HCT116 (cell line): ENCODE data around the gene LRRTM2. TPM values are rescaled to one million over a fixed set of nuclear protein-coding genes. Genes with fewer than 3 reads are reported as not detected.

Source experiments
- ATAC-seq: fragments of 200-7000 bp; cut with Tn5 transposase; 2 replicates; pipeline ENCODE4 v1.9.1; 2020; ENCODE audit warnings: mild to moderate bottlenecking, moderate library complexity
- BruUV-seq: library from RNA; stranded (reverse); fragments of 400-500 nt; replicated peaks from 2 replicates; lab custom pipeline; 2021; lab: Mats Ljungman, UMichigan
- CTCF ChIA-PET: fragments of 300-600 bp; sonication (Branson Sonifier 250); formaldehyde crosslinking; loops from one replicate; lab custom pipeline; 2021; ENCODE audit warnings: antibody characterized with exemption; lab: Charles Lee
- POLR2A ChIA-PET: fragments of 300-600, 350-600 bp; sonication (Branson Sonifier 250); formaldehyde crosslinking; loops from one replicate; lab custom pipeline; 2021; ENCODE audit warnings: antibody characterized with exemption; lab: Charles Lee
- RAD21 ChIA-PET, 2 experiments: fragments of 300-600 bp; sonication (Branson Sonifier 250); formaldehyde crosslinking; loops; one replicate each; lab custom pipeline; 2023; ENCODE audit warnings: low total read pairs in 2 of 2; ENCODE audit not compliant: uncharacterized antibody in 2 of 2, unreplicated experiment in 2 of 2, low non-redundant PET in 1 of 2; lab: Charles Lee
- DNase-seq: peaks from one replicate; pipeline ENCODE4 v3.0.0-alpha.2; 2010; ENCODE audit warnings: low read depth, low spot score
- H2AFZ ChIP-seq: fragments of 200-600 bp; shearing (Covaris generic), sonication (generic); 2 replicates; pipeline ENCODE4 v1.6.1; 2017; ENCODE audit warnings: low read depth, mixed run types, mixed read lengths, antibody characterized with exemption, low read length; ENCODE audit not compliant: poor library complexity, severe bottlenecking
- H3K27ac ChIP-seq: 2 replicates; pipeline ENCODE4 v1.5.1; 2012; ENCODE audit warnings: low read depth, low read length
- H3K27me3 ChIP-seq: fragments of 200-600 bp; sonication (generic); 2 replicates; pipeline ENCODE4 v1.6.1; 2016; ENCODE audit warnings: mixed run types, low read length, mixed read lengths; ENCODE audit not compliant: insufficient read depth
- H3K36me3 ChIP-seq, 2 experiments: fragments of 200-500 bp in 1 of 2; fragments of 200-600 bp in 1 of 2; sonication (Bioruptor generic) in 1 of 2; sonication (generic) in 1 of 2; 2 replicates each; pipeline versions ENCODE4 v1.5.1 to v1.6.1; 2014 to 2016; ENCODE audit warnings: low read length in 2 of 2, inconsistent platforms in 1 of 2, mixed read lengths in 1 of 2, mixed run types in 1 of 2; ENCODE audit not compliant: insufficient read depth in 2 of 2, control insufficient read depth in 1 of 2
- H3K4me1 ChIP-seq, 2 experiments: fragments of 200-600 bp in 1 of 2; sonication (generic) in 1 of 2; 2 replicates each; pipeline versions ENCODE4 v1.5.1 to v1.6.1; 2012 to 2017; ENCODE audit warnings: low read length in 2 of 2, inconsistent platforms in 1 of 2, mild to moderate bottlenecking in 1 of 2, mixed read lengths in 1 of 2, mixed run types in 1 of 2, moderate library complexity in 1 of 2; ENCODE audit not compliant: insufficient read depth in 2 of 2, control insufficient read depth in 1 of 2
- H3K4me2 ChIP-seq: fragments of 200-600 bp; sonication (generic); 2 replicates; pipeline ENCODE4 v1.6.1; 2017; ENCODE audit warnings: mixed run types, low read length, mixed read lengths
- H3K4me3 ChIP-seq, 2 experiments: fragments of 200-600 bp in 1 of 2; sonication (generic) in 1 of 2; replicated peaks in 1 of 2; 2 replicates each; pipeline ENCODE4 v1.5.1; 2011 to 2016; ENCODE audit warnings: low read length in 2 of 2, control low read depth in 1 of 2, low read depth in 1 of 2, mild to moderate bottlenecking in 1 of 2, mixed read lengths in 1 of 2, mixed run types in 1 of 2
- H3K79me2 ChIP-seq: fragments of 200-600 bp; sonication (generic); 2 replicates; pipeline ENCODE4 v1.6.1; 2017; ENCODE audit warnings: mild to moderate bottlenecking, mixed run types, low read length, moderate library complexity, mixed read lengths; ENCODE audit not compliant: insufficient read depth
- H3K9ac ChIP-seq: fragments of 200-600 bp; sonication (generic); 2 replicates; pipeline ENCODE4 v1.6.1; 2016; ENCODE audit warnings: low read length, mixed read lengths
- H3K9me2 ChIP-seq: fragments of 200-600 bp; sonication (generic), shearing (Covaris generic); 2 replicates; pipeline ENCODE4 v1.6.1; 2017; ENCODE audit warnings: mixed run types, mild to moderate bottlenecking, moderate library complexity; ENCODE audit not compliant: insufficient read depth
- H3K9me3 ChIP-seq, 2 experiments: fragments of 200-500 bp in 1 of 2; fragments of 200-600 bp in 1 of 2; sonication (Bioruptor generic) in 1 of 2; sonication (generic) in 1 of 2; 2 replicates each; pipeline ENCODE4 v1.6.1; 2014 to 2017; ENCODE audit warnings: low read length in 2 of 2, mixed read lengths in 2 of 2, inconsistent platforms in 1 of 2, low read depth in 1 of 2, mild to moderate bottlenecking in 1 of 2, mixed run types in 1 of 2, moderate library complexity in 1 of 2; ENCODE audit not compliant: control insufficient read depth in 1 of 2, insufficient read depth in 1 of 2
- H4K20me1 ChIP-seq: fragments of 200-600 bp; sonication (generic), shearing (Covaris generic); 2 replicates; pipeline ENCODE4 v1.6.1; 2017; ENCODE audit warnings: mixed run types, mild to moderate bottlenecking, moderate library complexity; ENCODE audit not compliant: insufficient read depth
- CBX3 ChIP-seq: IDR thresholded peaks from 2 replicates; pipeline ENCODE4 v1.6.1; 2012; ENCODE audit warnings: low read depth
- CEBPB ChIP-seq: IDR thresholded peaks from 2 replicates; pipeline ENCODE4 v1.6.1; 2012; ENCODE audit warnings: low read depth
- CTCF ChIP-seq, 3 experiments: fragments of 200-600 bp in 1 of 3; sonication (generic) in 1 of 3; IDR thresholded peaks in 2 of 3; conservative IDR thresholded peaks in 1 of 3; 2 replicates each; pipeline ENCODE4 v1.5.1; 2012 to 2017; ENCODE audit warnings: low read depth in 2 of 3, low read length in 2 of 3, antibody characterized with exemption in 1 of 3, borderline replicate concordance in 1 of 3, control low read depth in 1 of 3, mild to moderate bottlenecking in 1 of 3, mixed read lengths in 1 of 3, mixed run types in 1 of 3, moderate library complexity in 1 of 3; ENCODE audit not compliant: insufficient read depth in 1 of 3
- EGR1 ChIP-seq: IDR thresholded peaks from 2 replicates; pipeline ENCODE4 v1.6.1; 2012; ENCODE audit warnings: low read depth
- ELF1 ChIP-seq: IDR thresholded peaks from 2 replicates; pipeline ENCODE4 v1.6.1; 2012; ENCODE audit warnings: low read depth, borderline replicate concordance
- MAX ChIP-seq: IDR thresholded peaks from 2 replicates; pipeline ENCODE4 v1.6.1; 2012
- POLR2A ChIP-seq: IDR thresholded peaks from 2 replicates; pipeline ENCODE4 v1.7.0; 2011; ENCODE audit warnings: borderline replicate concordance; ENCODE audit not compliant: insufficient read depth, insufficient read length; ENCODE audit errors: extremely low read depth
- RAD21 ChIP-seq: IDR thresholded peaks from 2 replicates; pipeline ENCODE4 v1.6.1; 2012; ENCODE audit warnings: low read depth, mild to moderate bottlenecking
- SIN3A ChIP-seq: IDR thresholded peaks from 2 replicates; pipeline ENCODE4 v1.6.1; 2012; ENCODE audit warnings: low read depth
- TCF7L2 ChIP-seq: IDR thresholded peaks from 2 replicates; pipeline ENCODE4 v1.7.0; 2011; ENCODE audit warnings: borderline replicate concordance, inconsistent platforms; ENCODE audit not compliant: insufficient read depth, insufficient read length; ENCODE audit errors: extremely low read depth
- YY1 ChIP-seq: IDR thresholded peaks from 2 replicates; pipeline ENCODE4 v1.6.1; 2011; ENCODE audit warnings: low read length, low read depth, moderate library complexity, mild to moderate bottlenecking; ENCODE audit not compliant: insufficient replicate concordance; ENCODE audit errors: extremely low read depth
- ZFX ChIP-seq: fragments of 450-650 bp; IDR thresholded peaks from 2 replicates; pipeline ENCODE4 v1.6.1; 2017
- ZNF274 ChIP-seq: fragments of 200-500 bp; sonication (Bioruptor generic); IDR thresholded peaks from 2 replicates; pipeline ENCODE4 v1.6.1; 2014; ENCODE audit warnings: mild to moderate bottlenecking, low read depth, low read length, inconsistent platforms
- intact Hi-C: fragments of 100-400 bp; cut with micrococcal nuclease; formaldehyde crosslinking; loops from 2 replicates; pipeline ENCODE4 v1.10.0; 2022
- total RNA-seq: library from RNA; stranded (reverse); gene quantifications from one replicate; pipeline ENCODE4 v1.2.1, GENCODE V29; 2021; ENCODE audit not compliant: unreplicated experiment
- TF ChIP-seq, protein P1 (sequence below): IDR thresholded peaks from 2 replicates; pipeline ENCODE4 v1.6.1; 2012

Gene LRRTM2
- total RNA-seq, 1 experiment from 2014 or later: not detected

DNA sequence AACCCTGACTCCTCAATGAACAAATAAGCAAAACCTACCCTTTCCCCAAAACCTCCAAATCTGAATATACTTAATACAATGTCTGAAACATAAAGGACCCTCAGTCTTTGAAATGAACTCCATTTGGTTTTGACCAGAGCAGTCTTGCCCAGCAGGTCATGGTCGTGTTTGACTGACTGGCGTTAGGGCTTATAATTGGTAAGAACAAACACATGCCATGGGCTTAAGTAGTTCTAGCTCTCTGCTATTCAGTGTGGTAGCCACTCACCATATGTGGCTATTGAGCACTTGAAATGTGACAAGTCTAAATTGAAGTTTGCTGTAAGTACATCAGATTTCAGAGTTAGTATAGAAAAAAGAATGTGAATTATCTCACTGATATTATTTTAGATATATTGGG is 42.1 kb downstream of the LRRTM2 start:
- Histone ChIP-seq H3K27ac (no peak overlapping the region), H2AFZ (no peak overlapping the region), H3K4me2 (no peak overlapping the region), H3K4me3 (no peak overlapping the region), H3K9me2 (no peaks in the 10 kb centered on the region), H3K36me3 (peaks cover 6 to 9% of the 10 kb centered on the region in 2 experiments; a peak in 2 of 4 replicates), H4K20me1 (0 out of 2 replicates have a peak, but pooled peaks cover 6% of the 10 kb centered on the region), H3K27me3 (no peaks in the 10 kb centered on the region), H3K79me2 (peaks cover 76% of the 10 kb centered on the region), H3K9ac (no peak overlapping the region), H3K4me1 (no peaks in the 10 kb centered on the region), H3K9me3 (no peaks in the 10 kb centered on the region; a peak in 1 of 4 replicates)
- ATAC-seq: no peak
- ChIA-PET CTCF (no interaction called here), RAD21 (no interaction called here), POLR2A (no interaction called here)
- DNase-seq: no peak
- TF ChIP-seq CBX3: no peak
- no peak for TF ChIP-seq CEBPB
- TF ChIP-seq, protein P1, sequence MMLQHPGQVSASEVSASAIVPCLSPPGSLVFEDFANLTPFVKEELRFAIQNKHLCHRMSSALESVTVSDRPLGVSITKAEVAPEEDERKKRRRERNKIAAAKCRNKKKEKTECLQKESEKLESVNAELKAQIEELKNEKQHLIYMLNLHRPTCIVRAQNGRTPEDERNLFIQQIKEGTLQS: no peak
- TF ChIP-seq ELF1: no peak
- no peak for TF ChIP-seq YY1
- TF ChIP-seq RAD21: no peak
- TF ChIP-seq ZNF274: no peak
- TF ChIP-seq SIN3A: no peak
- TF ChIP-seq EGR1: no peak
- no peak for TF ChIP-seq ZFX
- TF ChIP-seq POLR2A: no peak
- TF ChIP-seq TCF7L2: no peak
- no peak for TF ChIP-seq CTCF (IDR thresholded peaks at IDR 0.05 in 2 of 3, conservative IDR thresholded peaks at IDR 0.05 in 1 of 3; ENCODE audit: borderline replicate concordance in 1 of 3, insufficient read depth in 1 of 3, low read depth in 2 of 3, low read length in 2 of 3)
- no peak for TF ChIP-seq MAX
- intact Hi-C loops: no loop called here
- BruUV-seq: no TSS peak
